Transverse colon (tissue), 4 donors: ENCODE results near the gene IFRD2. TPM values are rescaled to one million over a fixed set of nuclear protein-coding genes. Genes with fewer than 3 reads are reported as not detected.

ENCODE experiments used
- DNase-seq: peaks from one replicate; pipeline ENCODE4 v3.0.0-alpha.2; 2019
- H3K27ac ChIP-seq, 4 donors: fragments of 200-600 bp; sonication (generic); 2 replicates each; pipeline ENCODE4 v1.5.1; 2016 to 2018; ENCODE audit warnings: inconsistent platforms in 4 of 4
- H3K27me3 ChIP-seq: fragments of 200-600 bp; sonication (generic); 2 replicates; pipeline ENCODE4 v1.5.1; 2017; ENCODE audit warnings: inconsistent platforms
- H3K36me3 ChIP-seq, 4 donors: fragments of 200-600 bp; sonication (generic); 2 replicates each; pipeline ENCODE4 v1.5.1; 2017 to 2019; ENCODE audit warnings: inconsistent platforms in 4 of 4
- H3K4me1 ChIP-seq, 4 donors: fragments of 200-600 bp; sonication (generic); 2 replicates each; pipeline ENCODE4 v1.5.1; 2017 to 2020; ENCODE audit warnings: inconsistent platforms in 4 of 4
- H3K4me3 ChIP-seq, 4 donors: fragments of 200-600 bp; sonication (generic); 1 replicate in 1 of 4; 2 replicates in 3 of 4; pipeline versions ENCODE4 v1.5.1 to v1.6.1; 2017 to 2019; ENCODE audit warnings: inconsistent platforms in 4 of 4
- H3K9me3 ChIP-seq, 2 donors: fragments of 200-600 bp; sonication (generic); 2 replicates each; pipeline ENCODE4 v1.5.1; 2017 to 2019; ENCODE audit warnings: inconsistent platforms in 2 of 2
- EP300 ChIP-seq: sonication (generic); formaldehyde crosslinking; IDR thresholded peaks from one replicate; pipeline ENCODE4 v1.6.1; 2017; ENCODE audit warnings: antibody characterized with exemption, low read depth
- POLR2A ChIP-seq: fragments of 450-650 bp; IDR thresholded peaks from one replicate; pipeline ENCODE4 v1.6.1; 2016; ENCODE audit warnings: antibody characterized with exemption, mild to moderate bottlenecking, moderate library complexity
- POLR2AphosphoS5 ChIP-seq, 3 donors: sonication (generic); formaldehyde crosslinking; IDR thresholded peaks; one replicate each; pipeline ENCODE4 v1.6.1; 2016; ENCODE audit warnings: antibody characterized with exemption in 3 of 3
- WGBS, 2 donors: methylation state at CpG; one replicate each; pipeline ENCODE4 v1.1.5; 2018; ENCODE audit warnings: low coverage in 1 of 2; 5-methylcytosine and 5-hydroxymethylcytosine counted together
- in situ Hi-C, 4 donors: fragments of 200-750 bp; cut with MboI; loops; one replicate each; pipeline versions ENCODE4 v1.15.0 to v1.15.1; 2017; ENCODE audit warnings: low sequenced_read_pairs in 3 of 4, low pct_ligation_motif_present in 1 of 4, low pct_unique_long_range_greater_than_20kb in 1 of 4
- intact Hi-C: fragments of 100-400 bp; cut with DNase I; formaldehyde crosslinking; loops from one replicate; pipeline ENCODE4 v1.15.1; 2023; ENCODE audit warnings: low total_unique reads
- total RNA-seq, 4 donors: library from RNA; depleted of rRNA; stranded (reverse); fragments of >200 nt; gene quantifications; one replicate each; pipeline ENCODE4 v1.1.0, GENCODE V29; 2016
- TF ChIP-seq, protein P1 (sequence below), 5 experiments: fragments of 200-600 bp in 3 of 5; fragments of 450-650 bp in 2 of 5; sonication (generic) in 3 of 5; IDR thresholded peaks; 1 replicate in 2 of 5; 2 replicates in 3 of 5; pipeline ENCODE4 v1.5.1; 2016 to 2017; ENCODE audit warnings: antibody characterized with exemption in 5 of 5, inconsistent platforms in 3 of 5, mild to moderate bottlenecking in 2 of 5, moderate library complexity in 1 of 5

The IFRD2 gene
- total RNA-seq, 4 donors from 2014 or later: 44.9 to 183 (median 59.5) TPM

DNA sequence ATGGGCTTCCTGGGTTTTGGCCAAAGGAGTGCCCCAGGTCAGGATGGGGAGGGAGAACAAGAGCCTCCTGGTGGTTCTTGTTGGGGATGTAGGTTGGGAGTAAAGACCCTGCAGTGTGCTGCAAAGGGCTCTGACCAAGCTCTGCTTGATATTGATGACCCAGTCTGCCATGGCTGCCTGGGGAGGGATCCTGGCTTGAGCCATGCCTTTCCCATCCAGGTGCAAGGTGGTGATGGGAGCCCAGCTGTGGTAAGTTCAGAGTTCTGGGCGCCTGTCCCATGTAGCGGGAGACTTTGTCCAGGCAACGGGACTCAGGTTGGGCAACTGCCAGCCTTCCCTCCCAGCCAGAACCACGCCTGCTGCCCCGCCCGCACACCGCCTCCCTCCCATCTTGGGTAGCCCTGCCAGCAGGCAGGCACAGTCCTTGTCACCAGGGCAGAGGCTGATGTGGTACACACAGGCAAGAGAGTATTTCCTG is 53.6 kb downstream of the IFRD2 start:
- H3K36me3 ChIP-seq: no peaks in the 10 kb centered on the region
- H3K4me1 ChIP-seq: peaks cover 38 to 73% (median 66%) of the 10 kb centered on the region in 4 donors
- H3K9me3 ChIP-seq: no peaks in the 10 kb centered on the region
- TF ChIP-seq POLR2A (no peak), POLR2AphosphoS5 (IDR thresholded peaks at IDR 0.05) (peak; percentile 36 to 60 (median 42))
- TF ChIP-seq, protein P1, sequence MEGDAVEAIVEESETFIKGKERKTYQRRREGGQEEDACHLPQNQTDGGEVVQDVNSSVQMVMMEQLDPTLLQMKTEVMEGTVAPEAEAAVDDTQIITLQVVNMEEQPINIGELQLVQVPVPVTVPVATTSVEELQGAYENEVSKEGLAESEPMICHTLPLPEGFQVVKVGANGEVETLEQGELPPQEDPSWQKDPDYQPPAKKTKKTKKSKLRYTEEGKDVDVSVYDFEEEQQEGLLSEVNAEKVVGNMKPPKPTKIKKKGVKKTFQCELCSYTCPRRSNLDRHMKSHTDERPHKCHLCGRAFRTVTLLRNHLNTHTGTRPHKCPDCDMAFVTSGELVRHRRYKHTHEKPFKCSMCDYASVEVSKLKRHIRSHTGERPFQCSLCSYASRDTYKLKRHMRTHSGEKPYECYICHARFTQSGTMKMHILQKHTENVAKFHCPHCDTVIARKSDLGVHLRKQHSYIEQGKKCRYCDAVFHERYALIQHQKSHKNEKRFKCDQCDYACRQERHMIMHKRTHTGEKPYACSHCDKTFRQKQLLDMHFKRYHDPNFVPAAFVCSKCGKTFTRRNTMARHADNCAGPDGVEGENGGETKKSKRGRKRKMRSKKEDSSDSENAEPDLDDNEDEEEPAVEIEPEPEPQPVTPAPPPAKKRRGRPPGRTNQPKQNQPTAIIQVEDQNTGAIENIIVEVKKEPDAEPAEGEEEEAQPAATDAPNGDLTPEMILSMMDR (IDR thresholded peaks at IDR 0.05): no peak
- H3K27me3 ChIP-seq: no peaks in the 10 kb centered on the region
- WGBS, 2 donors: 7% methylated on average over 3 of the region's 7 CpGs; no CpG with 5 or more reads in 1 of the 2 donors
- in situ Hi-C loops: no loop called here
- H3K4me3 ChIP-seq: peak overlapping the region in 3 of 4 donors; percentile 54 to 84 (median 79)
- DNase-seq: peak; percentile 93
- intact Hi-C loops: no loop called here
- H3K27ac ChIP-seq: peak overlapping the region; percentile 87 to 91 (median 90)

DNA sequence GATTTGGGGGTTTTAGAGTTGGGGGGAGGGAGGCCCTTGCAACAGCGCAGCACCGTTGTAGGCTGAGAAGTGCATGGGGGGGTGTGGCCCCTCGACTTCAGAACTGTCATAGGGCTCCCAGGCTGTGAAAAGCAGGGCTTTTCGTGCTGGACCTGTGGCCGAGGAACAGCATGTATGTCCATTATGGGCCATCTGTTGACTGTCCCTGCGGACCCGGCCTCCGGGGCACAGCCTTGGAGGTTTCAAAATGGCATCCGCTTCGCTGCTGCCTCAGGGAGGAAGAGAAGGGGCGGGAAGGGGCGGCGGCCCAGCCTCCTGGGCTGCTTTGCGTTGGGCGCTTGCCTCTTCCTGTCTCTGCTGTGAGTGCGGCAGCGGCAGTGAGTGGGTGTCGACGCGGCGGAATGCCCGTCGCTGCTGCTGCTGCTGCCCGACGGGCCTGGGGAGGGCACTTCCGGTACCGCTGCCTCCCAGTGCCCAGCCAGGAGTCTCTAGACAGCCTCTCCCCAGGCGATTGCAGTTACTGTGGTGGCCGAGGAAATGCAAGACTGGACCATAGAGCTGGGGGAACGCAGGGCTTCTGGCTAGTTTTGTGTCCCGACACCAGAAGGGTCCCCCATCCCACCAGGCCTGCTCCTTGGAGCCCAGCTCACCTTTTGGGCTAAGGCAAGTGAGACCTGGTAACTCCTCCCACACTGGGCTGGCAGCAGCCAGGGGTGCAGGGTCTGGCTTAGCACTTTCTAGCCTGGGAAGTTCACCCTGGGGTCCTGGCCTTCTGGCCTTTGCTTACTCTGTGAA is 54.3 kb downstream of the IFRD2 start:
- intact Hi-C loops (no loop called here), in situ Hi-C loops (no loop called here)
- WGBS, 2 donors: 3% methylated on average over 31 of the region's 31 CpGs; no CpG with 5 or more reads in 1 of the 2 donors
- Histone ChIP-seq H3K9me3 (no peaks in the 10 kb centered on the region), H3K27ac (peak overlapping the region; percentile 87 to 91 (median 90)), H3K27me3 (no peaks in the 10 kb centered on the region), H3K36me3 (no peaks in the 10 kb centered on the region), H3K4me3 (peak overlapping the region; percentile 54 to 84 (median 76)), H3K4me1 (peaks cover 31 to 68% (median 62%) of the 10 kb centered on the region in 4 donors)
- peak; percentile 84 for DNase-seq
- TF ChIP-seq EP300 (no peak), POLR2A (peak; percentile 52), POLR2AphosphoS5 (IDR thresholded peaks at IDR 0.05) (peak; percentile 67 to 78 (median 78))
- TF ChIP-seq, protein P1 (IDR thresholded peaks at IDR 0.05): no peak

Other genes with a start within 250 kb of the IFRD2 start
- gene RBM5, start 203.5 kb downstream of the IFRD2 start, total RNA-seq: 100 to 1,000 TPM; 238 to 391 (median 304) TPM
- 10 to 100 TPM in 1 of 4 donors, 1 to 10 TPM in 3; 1.9 to 30.6 (median 3.8) TPM for gene SEMA3F, start 137.1 kb downstream of the IFRD2 start, total RNA-seq
- gene GNAT1, start 100.8 kb downstream of the IFRD2 start, total RNA-seq: not detected
- gene SLC38A3, start 87.2 kb downstream of the IFRD2 start, total RNA-seq: not detected
- gene GNAI2, start 56.2 kb downstream of the IFRD2 start, total RNA-seq: 100 to 1,000 TPM in 1 of 4 donors, 10 to 100 TPM in 3; 69.6 to 322 (median 74.8) TPM
- 100 to 1,000 TPM in 2 of 4 donors, 10 to 100 TPM in 2; 59.5 to 423 (median 122) TPM for gene SEMA3B, start 23.3 kb downstream of the IFRD2 start, total RNA-seq
- gene LSMEM2, start 13.3 kb downstream of the IFRD2 start, total RNA-seq: not detected
- 10 to 100 TPM in 1 of 4 donors, 1 to 10 TPM in 2, under 1 TPM in 1; 0.79 to 11.2 (median 3.8) TPM for gene HYAL3, start 7.0 kb upstream of the IFRD2 start, total RNA-seq
- 10 to 100 TPM in 1 of 4 donors, 1 to 10 TPM in 3; 5.2 to 13.0 (median 7.8) TPM for gene NAA80, start 7.0 kb upstream of the IFRD2 start, total RNA-seq
- 10 to 100 TPM in 1 of 4 donors, 1 to 10 TPM in 3; 1.8 to 13.8 (median 3.8) TPM for gene HYAL1, start 11.1 kb upstream of the IFRD2 start, total RNA-seq
- gene HYAL2, start 30.3 kb upstream of the IFRD2 start, total RNA-seq: 10 to 100 TPM; 18.7 to 51.1 (median 32.0) TPM
- 10 to 100 TPM in 3 of 4 donors, 1 to 10 TPM in 1; 7.9 to 39.6 (median 28.0) TPM for gene TUSC2, start 35.8 kb upstream of the IFRD2 start, total RNA-seq
- gene RASSF1, start 48.4 kb upstream of the IFRD2 start, total RNA-seq: 10 to 100 TPM in 3 of 4 donors, 1 to 10 TPM in 1; 9.8 to 29.2 (median 21.7) TPM
- not detected for gene ZMYND10, start 53.3 kb upstream of the IFRD2 start, total RNA-seq
- gene NPRL2, start 58.3 kb upstream of the IFRD2 start, total RNA-seq: 10 to 100 TPM in 2 of 4 donors, 1 to 10 TPM in 2; 6.0 to 29.2 (median 13.1) TPM
- gene CYB561D2, start 58.4 kb upstream of the IFRD2 start, total RNA-seq: 10 to 100 TPM; 23.7 to 53.9 (median 35.6) TPM
- gene TMEM115, start 67.1 kb upstream of the IFRD2 start, total RNA-seq: 100 to 1,000 TPM in 1 of 4 donors, 10 to 100 TPM in 3; 71.8 to 103 (median 81.9) TPM
- 1 to 10 TPM in 2 of 4 donors, under 1 TPM in 2; 0.48 to 2.2 (median 0.87) TPM for gene CACNA2D2, start 211.2 kb upstream of the IFRD2 start, total RNA-seq